Ureter (tissue), 1 donor: ENCODE results near the gene LRP4. TPM values are rescaled to one million over a fixed set of nuclear protein-coding genes. Genes with fewer than 3 reads are reported as not detected.

Experiments used
- DNase-seq: peaks from one replicate; pipeline ENCODE4 v3.0.0-alpha.2; 2020; ENCODE audit warnings: low spot score
- total RNA-seq: library from RNA; stranded (reverse); gene quantifications from one replicate; pipeline ENCODE4 v1.2.4, GENCODE V29; 2023
- donor health status: DM: yes; HTN: yes; CAD: no.

LRP4 gene
- total RNA-seq, 1 donor from 2014 or later = 8.6 TPM

- DNase-seq = peak; percentile 92
Measured at GRCh38 chr11:46845740-46846509, 72.4 kb downstream of the LRP4 start, which contains the start of gene CKAP5. Gene CKAP5 (minus strand): TSS chr11:46846280. CDS start chr11:46821231, 25,049 bp downstream.

- peak; percentile 43 for DNase-seq
Measured at GRCh38 chr11:46845440-46845739, 73.0 kb downstream of the LRP4 start.

- DNase-seq = no peak
Measured at GRCh38 chr11:46840116-46840515, 78.2 kb downstream of the LRP4 start.

- no peak for DNase-seq
Measured at GRCh38 chr11:46838501-46838900, 79.8 kb downstream of the LRP4 start.

- no peak for DNase-seq
Measured at GRCh38 chr11:46837860-46838259, 80.5 kb downstream of the LRP4 start.

GRCh38 chr11:46836870-46837269 is 81.5 kb downstream of the LRP4 start:
- no peak for DNase-seq

- no peak for DNase-seq
Measured at GRCh38 chr11:46836431-46836830, 81.9 kb downstream of the LRP4 start.

- DNase-seq = no peak
Measured at GRCh38 chr11:46835897-46836296, 82.5 kb downstream of the LRP4 start.

- DNase-seq = no peak
Measured at GRCh38 chr11:46834821-46835220, 83.5 kb downstream of the LRP4 start.

GRCh38 chr11:46832511-46833214 is 85.7 kb downstream of the LRP4 start:
- DNase-seq = no peak

GRCh38 chr11:46827995-46828394 is 90.4 kb downstream of the LRP4 start:
- no peak for DNase-seq

GRCh38 chr11:46826310-46827044 is 91.9 kb downstream of the LRP4 start:
- peak; percentile 72 for DNase-seq

- DNase-seq = no peak
Measured at GRCh38 chr11:46808799-46809431, 109.4 kb downstream of the LRP4 start.

Other genes with a start within 250 kb of the LRP4 start
- 175 TPM for gene ARHGAP1, start 217.9 kb downstream of the LRP4 start, total RNA-seq
- 10.7 TPM for gene ZNF408, start 217.5 kb downstream of the LRP4 start, total RNA-seq
- gene F2, start 199.3 kb downstream of the LRP4 start, total RNA-seq = not detected
- 86.4 TPM for gene CKAP5, start 72.3 kb downstream of the LRP4 start, total RNA-seq
- gene CSTPP1, start 18.2 kb upstream of the LRP4 start, total RNA-seq = 43.0 TPM